ENCODE results near the gene C10orf90. TPM values are rescaled to one million over a fixed set of nuclear protein-coding genes. Genes with fewer than 3 reads are reported as not detected.
A peak's percentile ranks its signal among the peaks of the same experiment; 100 is the strongest.

The C10orf90 gene
- total RNA-seq, 6 donors from 2014 or later, result 1.0 TPM; not detected in 5

DNA sequence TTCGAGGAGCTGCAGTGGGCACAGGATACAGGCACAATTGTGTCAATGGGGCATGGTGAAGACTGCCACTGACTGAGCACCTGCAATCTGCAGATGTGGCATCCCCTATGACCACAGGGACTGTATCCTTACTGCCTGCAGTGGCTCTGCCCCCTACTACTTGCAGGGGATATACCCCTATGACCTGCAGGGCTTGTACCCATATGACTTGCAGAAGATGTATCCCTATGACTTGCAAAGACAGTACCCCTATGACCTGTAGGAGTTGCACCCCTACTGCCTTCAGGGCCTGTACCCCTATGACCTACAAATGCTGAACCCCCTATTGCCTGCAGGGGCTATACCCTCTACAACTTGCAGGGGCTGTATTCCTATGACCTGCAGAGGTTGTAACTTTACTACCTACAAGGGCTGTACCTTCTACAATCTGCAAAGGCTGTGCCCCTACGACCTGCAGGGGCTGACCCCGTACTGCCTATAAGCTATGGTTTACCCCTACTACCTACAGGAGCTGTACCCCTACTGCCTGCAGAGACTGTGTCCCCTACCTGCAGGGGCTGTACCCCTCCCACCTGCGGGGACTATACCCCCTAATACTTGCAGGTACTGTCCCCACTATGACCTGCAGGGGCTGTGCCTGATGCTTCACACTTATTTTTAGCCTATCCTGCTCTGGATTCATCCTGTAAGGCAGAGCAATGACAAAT is 216.3 kb downstream of the C10orf90 start:
- ATAC-seq (ENCODE audit: low FRiP score in 2 of 2) (peak; percentile 27 to 48), DNase-seq (no peak)
- Histone ChIP-seq H3K27me3 (no peaks in the 10 kb centered on the region), H3K27ac (no peak overlapping the region), H3K36me3 (no peaks in the 10 kb centered on the region), H3K9me3 (no peaks in the 10 kb centered on the region), H3K4me1 (no peaks in the 10 kb centered on the region), H3K4me3 (no peak overlapping the region)
- TF ChIP-seq POLR2A (IDR thresholded peaks at IDR 0.05) (no peak), POLR2AphosphoS5 (IDR thresholded peaks at IDR 0.05) (no peak), EP300 (IDR thresholded peaks at IDR 0.05) (no peak)
- TF ChIP-seq, protein P1, sequence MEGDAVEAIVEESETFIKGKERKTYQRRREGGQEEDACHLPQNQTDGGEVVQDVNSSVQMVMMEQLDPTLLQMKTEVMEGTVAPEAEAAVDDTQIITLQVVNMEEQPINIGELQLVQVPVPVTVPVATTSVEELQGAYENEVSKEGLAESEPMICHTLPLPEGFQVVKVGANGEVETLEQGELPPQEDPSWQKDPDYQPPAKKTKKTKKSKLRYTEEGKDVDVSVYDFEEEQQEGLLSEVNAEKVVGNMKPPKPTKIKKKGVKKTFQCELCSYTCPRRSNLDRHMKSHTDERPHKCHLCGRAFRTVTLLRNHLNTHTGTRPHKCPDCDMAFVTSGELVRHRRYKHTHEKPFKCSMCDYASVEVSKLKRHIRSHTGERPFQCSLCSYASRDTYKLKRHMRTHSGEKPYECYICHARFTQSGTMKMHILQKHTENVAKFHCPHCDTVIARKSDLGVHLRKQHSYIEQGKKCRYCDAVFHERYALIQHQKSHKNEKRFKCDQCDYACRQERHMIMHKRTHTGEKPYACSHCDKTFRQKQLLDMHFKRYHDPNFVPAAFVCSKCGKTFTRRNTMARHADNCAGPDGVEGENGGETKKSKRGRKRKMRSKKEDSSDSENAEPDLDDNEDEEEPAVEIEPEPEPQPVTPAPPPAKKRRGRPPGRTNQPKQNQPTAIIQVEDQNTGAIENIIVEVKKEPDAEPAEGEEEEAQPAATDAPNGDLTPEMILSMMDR (IDR thresholded peaks at IDR 0.05), result no peak
- 85 to 95% methylated on average over 4 of the region's 4 CpGs for WGBS, 2 donors

DNA sequence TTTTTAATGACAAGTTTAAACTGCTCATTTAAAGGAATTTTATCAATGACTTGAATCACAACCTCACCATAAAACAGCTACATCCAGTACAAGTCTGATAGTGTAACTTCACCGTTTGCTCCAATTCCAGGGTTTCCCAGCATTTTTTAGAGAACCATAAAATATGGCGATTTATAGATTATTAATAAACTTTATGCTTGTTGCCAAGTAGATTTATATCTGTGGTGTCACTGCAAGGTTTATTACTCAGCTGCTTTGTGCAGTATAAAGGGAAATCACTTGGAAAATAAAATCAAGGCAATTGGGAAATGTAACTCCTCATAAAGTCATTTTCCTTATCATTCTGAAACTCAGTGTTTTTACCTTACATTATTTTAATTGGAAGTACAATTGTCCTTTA is 218.2 kb downstream of the C10orf90 start:
- no peaks in the 10 kb centered on the region for H3K9me3 ChIP-seq
- no peaks in the 10 kb centered on the region for H3K4me1 ChIP-seq
- H3K36me3 ChIP-seq, result no peaks in the 10 kb centered on the region
- TF ChIP-seq, protein P1 (IDR thresholded peaks at IDR 0.05), result no peak
- no peak for TF ChIP-seq EP300 (IDR thresholded peaks at IDR 0.05)
- no peak for TF ChIP-seq POLR2A (IDR thresholded peaks at IDR 0.05)
- no peak for TF ChIP-seq POLR2AphosphoS5 (IDR thresholded peaks at IDR 0.05)
- no peak overlapping the region for H3K27ac ChIP-seq
- ATAC-seq (ENCODE audit: low FRiP score in 2 of 2) (no peak), DNase-seq (no peak)
- no peak overlapping the region for H3K4me3 ChIP-seq
- no peaks in the 10 kb centered on the region for H3K27me3 ChIP-seq
- WGBS, 2 donors, result 83 to 87% methylated on average over 2 of the region's 2 CpGs

DNA sequence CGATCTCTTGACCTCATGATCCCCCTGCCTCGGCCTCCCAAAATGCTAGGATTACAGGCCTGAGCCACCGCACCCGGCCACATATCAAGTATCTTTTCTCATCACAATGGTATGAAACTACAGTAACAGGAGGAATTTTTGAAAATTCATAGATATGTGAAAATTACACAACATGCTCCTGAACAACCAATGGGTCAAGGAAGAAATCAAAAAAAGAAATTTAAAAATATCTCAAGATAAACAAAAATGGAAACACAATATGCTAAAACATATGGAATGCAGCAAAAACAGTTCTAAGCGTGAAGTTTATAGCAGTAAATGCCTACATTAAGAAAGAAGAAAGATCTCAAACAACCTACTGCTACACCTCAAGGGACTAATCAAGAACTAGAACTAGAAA is 222.4 kb downstream of the C10orf90 start:
- no peaks in the 10 kb centered on the region for H3K27me3 ChIP-seq
- no peak overlapping the region for H3K4me3 ChIP-seq
- TF ChIP-seq, protein P1 (IDR thresholded peaks at IDR 0.05), result no peak
- TF ChIP-seq POLR2AphosphoS5 (IDR thresholded peaks at IDR 0.05) (no peak), POLR2A (IDR thresholded peaks at IDR 0.05) (no peak), EP300 (IDR thresholded peaks at IDR 0.05) (no peak)
- DNase-seq, result no peak
- no peaks in the 10 kb centered on the region for H3K4me1 ChIP-seq
- H3K36me3 ChIP-seq, result no peaks in the 10 kb centered on the region
- WGBS, 2 donors, result 91% methylated on average over 5 of the region's 5 CpGs
- ATAC-seq (ENCODE audit: low FRiP score in 2 of 2), result no peak
- H3K27ac ChIP-seq, result no peak overlapping the region
- H3K9me3 ChIP-seq, result no peaks in the 10 kb centered on the region

DNA sequence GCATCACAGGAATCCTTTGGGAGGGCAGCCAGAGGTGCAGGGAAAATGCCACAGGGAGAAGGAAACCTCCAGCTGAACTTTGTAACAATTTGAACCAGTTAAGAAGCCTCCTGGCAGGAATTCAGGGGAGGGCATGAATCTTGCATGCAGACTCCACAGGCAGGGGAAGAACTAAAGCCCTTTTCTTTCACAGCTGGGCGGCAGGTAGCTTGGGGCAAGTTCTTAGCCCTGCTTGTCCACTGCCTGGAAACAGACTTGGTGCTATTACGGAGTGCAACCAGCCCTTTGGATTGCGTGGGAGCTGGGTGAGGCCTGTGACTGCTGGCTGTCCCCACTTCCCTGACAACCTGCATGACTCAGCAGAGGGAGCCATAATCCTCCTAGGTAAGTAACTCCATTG is 230.6 kb downstream of the C10orf90 start:
- WGBS, 2 donors, result 67 to 96% methylated on average over 1 to 3 of the region's 3 CpGs
- no peaks in the 10 kb centered on the region for H3K36me3 ChIP-seq

More for the DNA sequence above, 230.6 kb downstream of the C10orf90 start:
- DNase-seq (no peak), ATAC-seq (ENCODE audit: low FRiP score in 2 of 2) (no peak)
- no peaks in the 10 kb centered on the region for H3K27me3 ChIP-seq
- no peaks in the 10 kb centered on the region for H3K9me3 ChIP-seq
- TF ChIP-seq, protein P1 (IDR thresholded peaks at IDR 0.05), result no peak
- TF ChIP-seq POLR2A (IDR thresholded peaks at IDR 0.05) (no peak), EP300 (IDR thresholded peaks at IDR 0.05) (no peak), POLR2AphosphoS5 (IDR thresholded peaks at IDR 0.05) (no peak)
- H3K4me3 ChIP-seq, result no peak overlapping the region
- no peaks in the 10 kb centered on the region for H3K4me1 ChIP-seq
- no peak overlapping the region for H3K27ac ChIP-seq
